Hepatocyte (in vitro differentiated cells): ENCODE data around the gene SFXN4. TPM values are rescaled to one million over a fixed set of nuclear protein-coding genes. Genes with fewer than 3 reads are reported as not detected.

Experiments used
- DNase-seq: peaks from one replicate; pipeline ENCODE4 v3.0.0-alpha.2; 2016; ENCODE audit warnings: low spot score
- H2AFZ ChIP-seq: fragments of 200-600 bp; sonication (generic); 2 replicates; pipeline ENCODE4 v1.6.0; 2016; ENCODE audit warnings: antibody characterized with exemption, mild to moderate bottlenecking
- H3K27ac ChIP-seq: fragments of 200-600 bp; sonication (generic); 2 replicates; pipeline ENCODE4 v1.5.1; 2016; ENCODE audit warnings: mild to moderate bottlenecking
- H3K27me3 ChIP-seq: fragments of 200-600 bp; sonication (generic); 2 replicates; pipeline ENCODE4 v1.6.1; 2016
- H3K36me3 ChIP-seq: fragments of 200-600 bp; sonication (generic); replicated peaks from 2 replicates; pipeline ENCODE4 v1.5.1; 2016; ENCODE audit warnings: low read depth; ENCODE audit not compliant: insufficient read depth
- H3K4me1 ChIP-seq: fragments of 200-600 bp; sonication (generic); 2 replicates; pipeline ENCODE4 v1.5.1; 2016; ENCODE audit warnings: mild to moderate bottlenecking, moderate library complexity; ENCODE audit not compliant: insufficient read depth
- H3K4me2 ChIP-seq: fragments of 200-600 bp; sonication (generic); 2 replicates; pipeline ENCODE4 v1.6.0; 2016
- H3K4me3 ChIP-seq: fragments of 200-600 bp; sonication (generic); 2 replicates; pipeline ENCODE4 v1.5.1; 2016; ENCODE audit warnings: mild to moderate bottlenecking
- H3K79me2 ChIP-seq: fragments of 200-600 bp; sonication (generic); 2 replicates; pipeline ENCODE4 v1.6.0; 2017; ENCODE audit warnings: mild to moderate bottlenecking
- H3K9me2 ChIP-seq: fragments of 200-600 bp; sonication (generic); replicated peaks from 2 replicates; pipeline ENCODE4 v1.6.0; 2017; ENCODE audit warnings: mild to moderate bottlenecking; ENCODE audit not compliant: insufficient read depth
- H3K9me3 ChIP-seq: fragments of 200-600 bp; sonication (generic); 2 replicates; pipeline ENCODE4 v1.5.1; 2016; ENCODE audit warnings: low read depth, mild to moderate bottlenecking
- H4K20me1 ChIP-seq: fragments of 200-600 bp; sonication (generic); 2 replicates; pipeline ENCODE4 v1.6.0; 2016; ENCODE audit warnings: mild to moderate bottlenecking; ENCODE audit not compliant: insufficient read depth, poor library complexity, severe bottlenecking
- CTCF ChIP-seq: fragments of 200-600 bp; sonication (generic); IDR thresholded peaks from 2 replicates; pipeline ENCODE4 v1.5.1; 2016; ENCODE audit warnings: antibody characterized with exemption, mild to moderate bottlenecking; ENCODE audit not compliant: poor library complexity
- EZH2 ChIP-seq: fragments of 200-600 bp; sonication (generic); IDR thresholded peaks from 2 replicates; pipeline ENCODE4 v1.6.1; 2016; ENCODE audit warnings: antibody characterized with exemption, mild to moderate bottlenecking, borderline replicate concordance
- EZH2phosphoT487 ChIP-seq: fragments of 200-600 bp; sonication (generic); IDR thresholded peaks from one replicate; pipeline ENCODE4 v1.6.1; 2018; ENCODE audit warnings: antibody characterized with exemption, mild to moderate bottlenecking, low read depth, moderate library complexity; ENCODE audit not compliant: unreplicated experiment, severe bottlenecking
- WGBS: methylation state at CpG from one replicate; pipeline ENCODE4 v1.1.6; 2016; ENCODE audit warnings: low lambda C conversion rate; ENCODE audit errors: missing lambda C conversion rate; 5-methylcytosine and 5-hydroxymethylcytosine counted together
- polyA plus RNA-seq: library from polyadenylated mRNA; unstranded; fragments of >200 nt; fragmentation: Nextera tagmentation; extraction: Ambion mirVana; gene quantifications from 2 replicates; pipeline ENCODE4 v1.2.1, GENCODE V29; 2016
- total RNA-seq: library from RNA; depleted of rRNA; stranded (reverse); fragments of >200 nt; gene quantifications from 2 replicates; pipeline ENCODE4 v1.2.3, GENCODE V29; 2014

Gene SFXN4
- total and polyA plus RNA-seq, 2 experiments from 2014 or later, result 27.2 to 41.5 TPM

DNA sequence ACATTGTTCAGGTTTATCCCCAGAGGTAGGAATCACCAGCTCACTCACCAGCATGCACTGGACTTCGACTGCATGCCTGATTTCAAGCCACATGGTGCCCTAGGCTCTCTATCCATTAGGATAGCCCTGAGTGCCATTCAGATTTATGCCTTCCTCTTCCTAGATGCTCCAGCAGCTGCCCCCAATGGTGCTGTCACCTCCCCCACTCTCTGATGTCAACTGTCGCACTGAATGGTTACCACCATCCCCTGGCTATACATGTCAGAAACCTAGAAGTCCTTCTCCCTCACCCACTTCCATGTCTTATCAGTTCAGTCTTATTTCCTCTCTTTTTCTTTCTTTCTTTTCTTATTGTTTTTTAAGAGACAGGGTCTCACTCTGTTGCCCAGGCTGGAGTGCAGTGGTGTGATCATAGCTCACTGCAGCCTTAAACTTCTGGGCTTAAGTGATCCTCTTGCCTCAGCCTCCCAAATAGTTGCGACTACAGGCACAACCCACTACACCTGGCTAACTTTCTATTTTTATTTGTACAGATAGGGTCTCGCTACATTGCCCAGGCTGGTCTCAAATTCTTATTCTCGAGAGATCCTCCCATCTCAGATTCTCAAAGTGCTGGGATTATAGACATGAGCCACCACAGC is 2.9 kb downstream of the SFXN4 start:
- H3K27ac ChIP-seq, result no peak overlapping the region
- no peak overlapping the region for H3K4me2 ChIP-seq
- no peak overlapping the region for H3K4me3 ChIP-seq
- no peaks in the 10 kb centered on the region for H3K27me3 ChIP-seq
- TF ChIP-seq CTCF, result no peak
- TF ChIP-seq EZH2, result no peak
- no peak for TF ChIP-seq EZH2phosphoT487
- DNase-seq, result no peak
- no peaks in the 10 kb centered on the region for H3K9me3 ChIP-seq
- H3K36me3 ChIP-seq, result no peaks in the 10 kb centered on the region
- no peak overlapping the region for H2AFZ ChIP-seq
- H3K9me2 ChIP-seq, result no peaks in the 10 kb centered on the region
- peaks cover 12% of the 10 kb centered on the region for H3K4me1 ChIP-seq
- H3K79me2 ChIP-seq, result peaks cover 4% of the 10 kb centered on the region
- no peaks in the 10 kb centered on the region for H4K20me1 ChIP-seq
- 93% methylated on average over 5 of the region's 5 CpGs for WGBS

- WGBS, result 70% methylated on average over 11 of the region's 11 CpGs
- H3K36me3 ChIP-seq, result no peaks in the 10 kb centered on the region
- no peak overlapping the region for H2AFZ ChIP-seq
- H3K9me3 ChIP-seq, result no peaks in the 10 kb centered on the region
- H3K79me2 ChIP-seq, result peaks cover 4% of the 10 kb centered on the region
- H3K27me3 ChIP-seq, result no peaks in the 10 kb centered on the region
- no peak overlapping the region for H3K4me2 ChIP-seq
- H4K20me1 ChIP-seq, result no peaks in the 10 kb centered on the region
- H3K4me3 ChIP-seq, result no peak overlapping the region
- no peaks in the 10 kb centered on the region for H3K9me2 ChIP-seq
- H3K4me1 ChIP-seq, result peaks cover 12% of the 10 kb centered on the region
- no peak for DNase-seq
- TF ChIP-seq CTCF (no peak), EZH2phosphoT487 (no peak), EZH2 (no peak)
- H3K27ac ChIP-seq, result no peak overlapping the region
Measured at GRCh38 chr10:119161680-119162451, 3.6 kb downstream of the SFXN4 start.

DNA sequence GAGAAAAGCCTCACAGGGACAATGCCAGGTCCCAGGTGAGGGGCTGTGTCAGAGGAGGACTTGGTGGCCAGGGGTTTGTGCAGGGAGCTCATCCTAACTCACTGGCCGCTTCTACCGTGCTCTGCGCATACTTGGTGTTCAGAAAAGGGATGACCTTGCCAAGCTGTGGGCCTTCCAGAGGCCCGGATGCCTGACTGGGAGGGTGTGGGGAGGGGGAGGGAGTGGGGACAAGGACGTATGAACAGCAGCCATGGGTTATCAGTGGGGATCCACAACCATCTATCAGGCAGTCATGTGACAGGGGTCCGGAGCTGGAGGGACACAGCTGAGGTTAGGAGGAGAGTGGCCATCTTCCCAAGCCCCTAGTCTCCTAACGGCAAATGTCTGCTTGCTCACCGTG is 6.2 kb downstream of the SFXN4 start:
- Histone ChIP-seq H3K9me2 (no peaks in the 10 kb centered on the region), H3K36me3 (no peaks in the 10 kb centered on the region), H4K20me1 (no peaks in the 10 kb centered on the region), H3K79me2 (peaks cover under 1% of the 10 kb centered on the region), H3K27ac (no peak overlapping the region), H3K9me3 (no peaks in the 10 kb centered on the region), H3K4me1 (no peaks in the 10 kb centered on the region), H3K27me3 (no peaks in the 10 kb centered on the region), H3K4me2 (no peak overlapping the region), H2AFZ (no peak overlapping the region), H3K4me3 (no peak overlapping the region)
- no peak for DNase-seq
- TF ChIP-seq EZH2phosphoT487 (no peak), CTCF (no peak), EZH2 (no peak)
- 88% methylated on average over 8 of the region's 8 CpGs for WGBS
